Dermis lymphatic vessel endothelial cell (primary cell): Measurements from ENCODE around the gene SVOP. TPM values are rescaled to one million over a fixed set of nuclear protein-coding genes. Genes with fewer than 3 reads are reported as not detected.

Source experiments
- total RNA-seq: library from RNA; depleted of rRNA; stranded (reverse); fragments of >200 nt; gene quantifications from 2 replicates; pipeline ENCODE4 v1.2.1, GENCODE V29; 2014

The SVOP gene, protein sequence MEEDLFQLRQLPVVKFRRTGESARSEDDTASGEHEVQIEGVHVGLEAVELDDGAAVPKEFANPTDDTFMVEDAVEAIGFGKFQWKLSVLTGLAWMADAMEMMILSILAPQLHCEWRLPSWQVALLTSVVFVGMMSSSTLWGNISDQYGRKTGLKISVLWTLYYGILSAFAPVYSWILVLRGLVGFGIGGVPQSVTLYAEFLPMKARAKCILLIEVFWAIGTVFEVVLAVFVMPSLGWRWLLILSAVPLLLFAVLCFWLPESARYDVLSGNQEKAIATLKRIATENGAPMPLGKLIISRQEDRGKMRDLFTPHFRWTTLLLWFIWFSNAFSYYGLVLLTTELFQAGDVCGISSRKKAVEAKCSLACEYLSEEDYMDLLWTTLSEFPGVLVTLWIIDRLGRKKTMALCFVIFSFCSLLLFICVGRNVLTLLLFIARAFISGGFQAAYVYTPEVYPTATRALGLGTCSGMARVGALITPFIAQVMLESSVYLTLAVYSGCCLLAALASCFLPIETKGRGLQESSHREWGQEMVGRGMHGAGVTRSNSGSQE
- total RNA-seq: not detected in 2 replicates

DNA sequence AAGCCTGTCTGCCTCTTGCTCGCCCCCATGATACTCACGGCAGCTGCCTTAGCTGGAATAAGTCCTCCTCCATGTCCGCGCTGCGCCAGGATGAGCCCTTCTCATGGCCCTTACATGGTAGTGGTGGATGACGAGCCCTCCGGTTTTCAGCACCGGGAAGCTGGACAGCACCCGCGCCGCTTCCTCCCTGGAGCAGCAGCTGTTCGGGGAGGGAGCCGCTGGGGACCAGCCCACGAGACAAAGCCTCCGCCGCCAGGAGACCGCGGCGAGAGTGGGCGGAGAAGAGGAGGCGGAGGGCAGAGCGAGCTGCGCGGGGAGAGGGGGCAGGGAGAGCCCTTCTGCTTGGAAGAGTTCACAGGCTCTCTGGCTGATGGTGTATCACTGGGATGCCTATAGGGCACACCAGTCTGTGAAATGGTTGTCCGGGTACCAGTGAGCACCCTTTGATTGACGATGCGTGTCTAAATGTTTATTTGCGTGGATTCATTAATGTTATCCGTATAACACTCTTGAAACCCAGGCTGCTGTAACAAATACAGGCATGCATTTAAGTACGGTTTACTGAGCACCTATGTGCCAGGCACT is at the start of gene SVOP:
Gene SVOP (minus strand): TSS at position 273 of the 585 bp plus-strand sequence. CDS start 200 bp downstream, at position 73.

DNA sequence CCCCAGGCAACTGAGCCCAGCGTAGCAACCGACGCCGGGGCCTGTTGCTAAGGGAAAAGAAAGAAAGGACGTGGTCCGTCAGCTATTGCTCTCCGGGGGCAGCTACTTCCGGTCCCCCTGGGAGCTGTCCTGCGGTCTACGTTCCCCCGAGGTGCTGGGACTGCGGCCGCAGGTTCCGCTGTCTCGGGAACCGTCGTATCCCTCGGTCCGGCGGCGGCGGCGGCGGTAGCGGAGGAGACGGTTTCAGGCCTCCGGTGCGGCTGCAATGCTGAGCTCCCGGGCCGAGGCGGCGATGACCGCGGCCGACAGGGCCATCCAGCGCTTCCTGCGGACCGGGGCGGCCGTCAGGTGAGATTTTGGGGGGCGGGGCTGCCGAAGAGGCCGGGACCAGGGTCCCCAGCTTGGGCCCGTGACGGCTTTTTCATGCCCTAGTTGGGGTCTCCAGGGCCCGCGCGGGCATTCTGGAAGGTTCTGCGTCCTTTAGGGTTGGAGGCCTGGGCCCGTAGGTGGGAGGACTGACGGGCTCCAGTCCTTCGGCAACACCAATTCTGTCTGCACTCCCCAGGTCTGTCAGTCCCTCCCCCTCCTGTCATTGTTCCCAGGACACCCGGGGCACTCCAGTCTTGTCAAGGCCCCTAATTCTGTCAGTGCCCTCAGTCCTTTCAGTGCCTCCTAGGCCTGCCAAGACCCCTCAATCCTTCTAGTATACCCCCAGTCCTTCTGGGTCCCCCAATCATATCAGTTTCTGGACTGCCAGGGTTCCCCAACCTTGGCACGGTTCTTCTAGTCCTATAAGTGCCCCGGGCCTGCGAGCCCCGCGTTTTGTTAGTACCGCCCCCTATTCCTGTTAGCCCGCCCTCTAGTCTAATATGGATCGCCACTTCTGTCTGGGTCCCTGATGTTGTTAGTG is 31.8 kb upstream of the SVOP start, which contains the start of gene USP30:
Gene USP30 (plus strand): TSS at position 163 of the 910 bp plus-strand sequence. CDS start 103 bp downstream, at position 266.

DNA sequence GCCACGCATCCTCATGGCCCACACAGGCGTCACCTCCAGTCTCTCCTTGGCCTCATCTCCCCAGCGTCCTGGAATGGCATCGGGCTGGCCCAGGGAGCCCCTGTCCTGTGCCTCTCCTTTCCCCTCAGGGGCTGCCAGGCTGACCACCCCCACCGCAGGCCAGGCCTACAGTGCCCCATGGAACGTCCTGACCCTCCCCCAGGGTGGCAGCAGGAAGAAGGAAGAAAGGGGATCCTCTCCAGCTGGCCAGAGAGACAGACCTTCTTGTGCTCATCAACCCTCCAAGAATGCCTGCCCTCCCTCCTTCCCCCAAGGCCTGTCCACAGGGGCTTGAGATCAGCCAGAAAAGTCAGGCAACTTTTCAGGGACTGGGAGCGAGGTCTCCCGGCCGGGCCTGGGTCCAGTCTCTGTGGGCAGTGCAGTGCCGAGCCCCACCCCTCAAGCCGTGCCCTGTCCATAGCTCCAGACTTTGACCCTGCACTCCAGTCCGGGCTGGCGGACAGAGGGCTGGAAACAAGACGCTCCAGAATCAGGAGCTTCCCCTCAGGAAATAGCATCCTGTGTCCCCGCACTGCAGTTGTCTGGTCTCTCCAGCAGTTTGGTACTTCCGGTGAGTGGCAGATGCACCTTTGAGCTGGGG is 141.1 kb downstream of the SVOP start, which contains the start of gene DAO:
Gene DAO (plus strand): TSS at position 478 of the 640 bp plus-strand sequence. CDS start 4,915 bp downstream, outside the sequence.

Other genes starting within 250 kb of the SVOP start
- gene SSH1, start 163.5 kb downstream of the SVOP start, total RNA-seq: 20.0 and 23.9 TPM in 2 replicates
- gene DAO, start 141.0 kb downstream of the SVOP start, total RNA-seq: not detected in 2 replicates
- 5.5 and 6.5 TPM in 2 replicates for gene USP30, start 31.5 kb upstream of the SVOP start, total RNA-seq
- gene ALKBH2, start 72.4 kb upstream of the SVOP start, total RNA-seq: 3.4 and 9.4 TPM in 2 replicates
- 19.6 and 21.3 TPM in 2 replicates for gene UNG, start 76.5 kb upstream of the SVOP start, total RNA-seq
- gene ACACB, start 95.5 kb upstream of the SVOP start, total RNA-seq: 3.1 and 9.1 TPM in 2 replicates